Naive thymus-derived CD8-positive, alpha-beta T cell (primary cell): Measurements from ENCODE around the gene MSX1. TPM values are rescaled to one million over a fixed set of nuclear protein-coding genes. Genes with fewer than 3 reads are reported as not detected.

Experiments
- ATAC-seq, 2 donors: fragments of 150-1000 bp; cut with Tn5 transposase in 1 of 2; sonication (Bioruptor Pico), chemical (Tn5 transposase) in 1 of 2; 1 replicate in 1 of 2; 2 replicates in 1 of 2; pipeline ENCODE4 v1.10.0; 2021; ENCODE audit warnings: mild to moderate bottlenecking in 2 of 2, moderate library complexity in 2 of 2
- POLR2A ChIA-PET: fragments of 350-600 bp; sonication (Branson Sonifier 250); formaldehyde crosslinking; loops from one replicate; lab custom pipeline; 2021; ENCODE audit warnings: antibody characterized with exemption; lab: Charles Lee
- DNase-seq, 10 donors: peaks; one replicate each; pipeline versions ENCODE4 v3.0.0 to v3.0.0-alpha.2; 2020 to 2022
- H3K27ac Mint-ChIP-seq, 10 donors: one replicate each; pipeline ENCODE4 v1.8.0; 2020 to 2022; ENCODE audit warnings: mild to moderate bottlenecking in 10 of 10, mixed read lengths in 10 of 10, moderate library complexity in 4 of 10, inconsistent platforms in 1 of 10
- H3K27me3 Mint-ChIP-seq, 5 donors: one replicate each; pipeline ENCODE4 v1.8.0; 2021 to 2022; ENCODE audit warnings: mixed read lengths in 5 of 5
- H3K36me3 Mint-ChIP-seq, 3 donors: one replicate each; pipeline ENCODE4 v1.8.0; 2020 to 2022; ENCODE audit warnings: mixed read lengths in 3 of 3, mild to moderate bottlenecking in 2 of 3, inconsistent platforms in 1 of 3
- H3K4me1 Mint-ChIP-seq, 4 donors: one replicate each; pipeline ENCODE4 v1.8.0; 2021 to 2022; ENCODE audit warnings: mixed read lengths in 4 of 4
- H3K4me3 Mint-ChIP-seq, 10 donors: one replicate each; pipeline ENCODE4 v1.8.0; 2020 to 2022; ENCODE audit warnings: mild to moderate bottlenecking in 10 of 10, mixed read lengths in 10 of 10, moderate library complexity in 6 of 10, inconsistent platforms in 1 of 10
- H3K9me3 Mint-ChIP-seq, 9 donors: one replicate each; pipeline ENCODE4 v1.8.0; 2020 to 2022; ENCODE audit warnings: mixed read lengths in 9 of 9, mild to moderate bottlenecking in 3 of 9, inconsistent platforms in 1 of 9, moderate library complexity in 1 of 9
- polyA plus RNA-seq, 3 donors: library from polyadenylated mRNA; unstranded; fragments of 300-500 nt; fragmentation: Illumina TruSeq; gene quantifications; one replicate each; pipeline ENCODE4 v1.2.3, GENCODE V29; 2021
- total RNA-seq, 8 experiments: library from RNA in 2 of 8; stranded (reverse) in 2 of 8; gene quantifications; one replicate each; pipeline ENCODE4 v1.2.3 and lab custom pipeline; 2021 to 2026

The MSX1 gene
- total and polyA plus RNA-seq, 5 experiments from 2014 or later: not detected

GRCh38 chr4:4825431-4825830 lies 34.0 kb upstream of the MSX1 start:
- Mint-ChIP-seq H3K27ac (no peak overlapping the region), H3K9me3 (peaks cover 11 to 60% (median 28%) of the 10 kb centered on the region in 9 donors), H3K4me1 (no peaks in the 10 kb centered on the region), H3K36me3 (peaks cover 3 to 37% (median 4%) of the 10 kb centered on the region in 3 donors), H3K27me3 (peaks cover 13 to 31% (median 19%) of the 10 kb centered on the region in 5 donors), H3K4me3 (no peak overlapping the region)
- DNase-seq (no peak), ATAC-seq (no peak)
- POLR2A ChIA-PET: no interaction called here

DNA sequence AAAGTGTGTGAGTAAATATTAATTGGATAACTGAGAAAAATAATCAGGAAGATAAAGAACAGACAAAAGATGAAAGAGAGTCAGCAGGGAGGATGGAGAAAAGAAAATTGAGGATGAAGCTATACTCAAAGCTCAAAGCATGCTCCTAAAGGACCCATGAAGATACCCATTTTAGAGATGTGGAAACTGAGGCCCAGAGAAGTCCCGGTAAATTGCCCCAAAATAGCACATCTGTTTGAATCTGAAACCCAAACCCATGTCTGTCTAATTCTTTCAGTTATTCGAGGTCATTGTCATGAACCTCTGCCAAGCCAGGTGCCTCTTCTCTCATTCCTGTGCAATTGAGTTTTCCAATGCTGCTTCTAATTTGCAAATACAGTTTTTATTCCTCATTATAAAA lies 29.6 kb upstream of the MSX1 start:
- no peaks in the 10 kb centered on the region for H3K4me1 Mint-ChIP-seq
- peaks cover 11 to 29% (median 24%) of the 10 kb centered on the region in 5 donors for H3K27me3 Mint-ChIP-seq
- no peak overlapping the region for H3K4me3 Mint-ChIP-seq
- POLR2A ChIA-PET: no interaction called here
- peaks cover 0 to 25% (median 4%) of the 10 kb centered on the region in 3 donors for H3K36me3 Mint-ChIP-seq
- ATAC-seq: no peak
- no peak overlapping the region for H3K27ac Mint-ChIP-seq
- no peak for DNase-seq
- peaks cover 4 to 36% (median 24%) of the 10 kb centered on the region in 9 donors for H3K9me3 Mint-ChIP-seq

DNA sequence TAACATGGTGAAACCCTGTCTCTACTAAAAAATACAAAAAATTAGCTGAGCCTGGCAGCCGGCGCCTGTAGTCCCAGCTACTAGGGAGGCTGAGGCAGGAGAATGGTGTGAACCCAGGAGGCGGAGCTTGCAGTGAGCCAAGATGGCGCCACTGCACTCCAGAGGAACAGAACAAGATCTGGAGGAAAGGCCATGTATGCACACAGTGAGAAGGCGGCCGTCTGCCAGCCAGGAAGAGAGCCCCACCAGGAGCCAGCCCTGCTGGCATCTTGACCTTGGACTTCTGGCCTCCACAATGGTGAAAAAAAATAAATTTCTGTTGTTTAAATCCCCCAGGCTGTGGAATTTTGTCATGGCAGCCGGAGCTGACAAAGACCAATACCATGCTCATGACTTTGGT lies 28.2 kb upstream of the MSX1 start:
- H3K27me3 Mint-ChIP-seq: peaks cover 13 to 29% (median 18%) of the 10 kb centered on the region in 5 donors
- ATAC-seq (no peak), DNase-seq (no peak)
- POLR2A ChIA-PET: no interaction called here
- H3K27ac Mint-ChIP-seq: no peak overlapping the region
- no peak overlapping the region for H3K4me3 Mint-ChIP-seq
- H3K9me3 Mint-ChIP-seq: peaks cover 2 to 35% (median 18%) of the 10 kb centered on the region in 9 donors
- no peaks in the 10 kb centered on the region for H3K4me1 Mint-ChIP-seq
- H3K36me3 Mint-ChIP-seq: peaks cover 0 to 19% (median 4%) of the 10 kb centered on the region in 3 donors

DNA sequence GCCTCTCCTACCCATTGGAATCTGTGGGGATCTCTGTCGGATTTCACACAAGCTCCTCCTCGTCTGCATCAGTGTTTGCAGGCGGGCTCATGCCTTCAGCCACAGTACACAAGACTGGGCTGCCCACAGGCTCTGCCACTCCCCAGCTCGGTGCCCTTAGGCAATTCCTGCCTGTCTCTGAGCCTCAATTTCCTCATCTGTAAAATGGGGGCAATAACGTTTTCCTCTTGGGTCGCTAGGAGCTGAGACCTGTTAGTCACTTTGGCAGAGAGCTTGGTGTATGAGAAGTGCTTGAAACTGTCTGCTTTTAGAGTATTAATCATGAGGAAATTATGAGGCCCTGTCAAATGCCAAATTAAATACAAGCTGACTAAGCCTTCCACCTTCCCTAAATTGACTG lies 27.6 kb upstream of the MSX1 start:
- Mint-ChIP-seq H3K27me3 (peaks cover 13 to 29% (median 18%) of the 10 kb centered on the region in 5 donors), H3K9me3 (peaks cover 2 to 41% (median 19%) of the 10 kb centered on the region in 9 donors), H3K36me3 (peaks cover 0 to 19% (median 4%) of the 10 kb centered on the region in 3 donors), H3K4me1 (no peaks in the 10 kb centered on the region), H3K4me3 (no peak overlapping the region), H3K27ac (no peak overlapping the region)
- ATAC-seq (no peak), DNase-seq (no peak)
- POLR2A ChIA-PET: no interaction called here

DNA sequence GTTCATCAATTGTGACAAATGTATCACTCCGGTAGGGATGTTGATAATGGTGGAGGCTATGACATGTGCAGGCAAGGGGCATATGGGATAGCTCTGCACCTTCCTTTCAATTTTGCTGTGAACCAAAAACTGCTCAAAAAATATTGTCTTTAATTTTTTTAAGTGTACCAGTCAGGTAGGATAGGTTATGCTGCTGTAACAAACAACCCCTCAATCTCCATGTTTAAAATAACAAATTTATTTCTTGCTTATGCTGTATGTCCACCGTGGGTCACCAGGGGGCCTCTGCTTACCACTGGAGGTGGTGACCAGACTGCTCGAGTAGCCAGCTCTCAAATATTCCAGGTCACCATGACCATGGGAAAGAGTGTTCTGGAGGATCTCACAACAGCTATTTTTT lies 23.4 kb upstream of the MSX1 start:
- Mint-ChIP-seq H3K4me3 (no peak overlapping the region), H3K27ac (no peak overlapping the region), H3K27me3 (peaks cover 3 to 30% (median 19%) of the 10 kb centered on the region in 5 donors), H3K9me3 (peaks cover 2 to 40% (median 20%) of the 10 kb centered on the region in 9 donors), H3K36me3 (peaks cover 0 to 19% (median 4%) of the 10 kb centered on the region in 3 donors), H3K4me1 (no peaks in the 10 kb centered on the region)
- DNase-seq: no peak
- no peak for ATAC-seq
- POLR2A ChIA-PET: no interaction called here

DNA sequence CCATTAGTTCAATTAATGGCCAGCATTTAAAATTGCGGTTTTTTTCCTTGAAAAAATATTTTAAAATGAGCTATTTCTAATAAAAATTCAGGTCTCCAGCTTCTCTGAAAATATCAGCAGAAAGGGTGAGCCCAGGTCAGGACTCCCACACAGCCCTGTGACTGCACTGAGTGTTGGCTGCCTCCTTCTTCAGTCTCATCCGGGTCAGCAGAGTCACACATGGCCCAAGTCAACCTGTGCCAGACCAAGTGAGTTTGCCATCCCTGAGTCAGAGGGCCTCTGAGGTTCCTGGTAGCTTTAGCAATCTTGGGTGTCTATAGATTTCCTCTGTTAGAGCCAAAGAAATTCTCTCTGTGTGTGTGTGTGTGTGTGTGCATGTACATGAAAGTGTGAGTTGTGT lies 22.1 kb upstream of the MSX1 start:
- H3K27ac Mint-ChIP-seq: no peak overlapping the region
- H3K4me3 Mint-ChIP-seq: no peak overlapping the region
- no peaks in the 10 kb centered on the region for H3K4me1 Mint-ChIP-seq
- no peak for ATAC-seq
- POLR2A ChIA-PET: no interaction called here
- peaks cover 2 to 40% (median 18%) of the 10 kb centered on the region in 9 donors for H3K9me3 Mint-ChIP-seq
- DNase-seq: no peak
- peaks cover 5 to 37% (median 19%) of the 10 kb centered on the region in 5 donors for H3K27me3 Mint-ChIP-seq
- peaks cover 0 to 19% (median 4%) of the 10 kb centered on the region in 3 donors for H3K36me3 Mint-ChIP-seq

- ATAC-seq (no peak), DNase-seq (no peak)
- Mint-ChIP-seq H3K36me3 (peaks cover 0 to 19% (median 4%) of the 10 kb centered on the region in 3 donors), H3K27me3 (peaks cover 10 to 46% (median 24%) of the 10 kb centered on the region in 5 donors), H3K4me1 (peaks cover 0 to 3% (median under 1%) of the 10 kb centered on the region in 4 donors), H3K9me3 (peaks cover 2 to 39% (median 17%) of the 10 kb centered on the region in 9 donors), H3K4me3 (no peak overlapping the region), H3K27ac (no peak overlapping the region)
- POLR2A ChIA-PET: no interaction called here
These were observed 21.2 kb upstream of the MSX1 start for GRCh38 chr4:4838051-4838935.

GRCh38 chr4:4838936-4839810 lies 20.3 kb upstream of the MSX1 start:
- Mint-ChIP-seq H3K4me3 (no peak overlapping the region), H3K27me3 (peaks cover 11 to 53% (median 26%) of the 10 kb centered on the region in 5 donors), H3K4me1 (peaks cover 0 to 3% (median under 1%) of the 10 kb centered on the region in 4 donors), H3K36me3 (peaks cover 0 to 10% (median 4%) of the 10 kb centered on the region in 3 donors), H3K27ac (peak overlapping the region in 1 of 10 donors; percentile 21), H3K9me3 (peaks cover 2 to 30% (median 15%) of the 10 kb centered on the region in 9 donors)
- DNase-seq (no peak), ATAC-seq (no peak)
- POLR2A ChIA-PET: no interaction called here

DNA sequence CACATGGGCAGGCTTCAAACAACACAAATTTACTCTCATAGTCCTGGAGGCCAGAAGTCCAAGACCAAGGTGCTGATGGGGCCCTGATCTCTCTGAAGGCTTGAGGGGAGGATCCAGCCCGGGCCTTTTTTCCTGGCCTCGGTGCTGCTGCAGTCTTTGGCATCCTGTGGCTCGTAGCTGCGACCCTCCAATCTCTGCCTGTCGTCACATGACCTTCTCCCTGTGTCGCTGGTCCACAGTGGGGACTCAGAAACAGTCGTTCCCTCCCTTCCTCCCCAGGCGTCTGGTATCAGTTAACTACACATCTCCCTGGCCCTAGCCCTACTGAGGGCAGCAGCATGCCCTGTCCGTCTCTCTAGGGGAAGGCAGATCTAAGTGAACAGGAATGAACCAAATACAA lies 19.1 kb upstream of the MSX1 start:
- ATAC-seq: no peak
- POLR2A ChIA-PET: no interaction called here
- peaks cover 0 to 2% (median 0%) of the 10 kb centered on the region in 3 donors for H3K36me3 Mint-ChIP-seq
- H3K9me3 Mint-ChIP-seq: peaks cover under 1 to 19% (median 6%) of the 10 kb centered on the region in 9 donors
- peaks cover 11 to 65% (median 30%) of the 10 kb centered on the region in 5 donors for H3K27me3 Mint-ChIP-seq
- no peak overlapping the region for H3K4me3 Mint-ChIP-seq
- H3K27ac Mint-ChIP-seq: no peak overlapping the region
- H3K4me1 Mint-ChIP-seq: peaks cover 0 to 3% (median under 1%) of the 10 kb centered on the region in 4 donors
- DNase-seq: no peak

DNA sequence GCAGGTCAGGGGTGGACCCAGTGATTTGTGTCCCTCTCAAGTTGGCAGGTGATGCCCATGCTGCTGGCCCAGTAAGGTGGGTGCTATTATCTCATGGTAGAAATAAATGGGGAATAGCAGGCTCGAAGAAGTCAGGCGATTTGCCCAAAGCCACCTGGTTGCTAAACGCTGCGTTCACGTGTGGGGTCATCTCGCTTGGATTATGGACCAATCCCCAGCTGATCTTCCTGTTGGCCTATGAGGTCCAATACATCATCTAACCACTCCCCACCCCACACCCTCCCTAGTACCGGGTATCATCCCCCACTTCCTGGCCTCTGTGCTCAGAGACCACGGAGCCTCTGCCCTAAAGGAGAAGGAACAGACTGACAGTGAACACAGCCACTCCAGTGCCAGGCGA lies 18.3 kb upstream of the MSX1 start:
- peaks cover 0 to 13% (median 5%) of the 10 kb centered on the region in 9 donors for H3K9me3 Mint-ChIP-seq
- no peak overlapping the region for H3K27ac Mint-ChIP-seq
- H3K36me3 Mint-ChIP-seq: no peaks in the 10 kb centered on the region
- no peak overlapping the region for H3K4me3 Mint-ChIP-seq
- H3K4me1 Mint-ChIP-seq: peaks cover 0 to 3% (median under 1%) of the 10 kb centered on the region in 4 donors
- POLR2A ChIA-PET: no interaction called here
- H3K27me3 Mint-ChIP-seq: peaks cover 13 to 71% (median 32%) of the 10 kb centered on the region in 5 donors
- no peak for DNase-seq
- no peak for ATAC-seq

- ATAC-seq: peak in 1 of 2 donors; percentile 33
- peaks cover 0 to 9% (median 0%) of the 10 kb centered on the region in 9 donors for H3K9me3 Mint-ChIP-seq
- peaks cover 0 to 3% (median under 1%) of the 10 kb centered on the region in 4 donors for H3K4me1 Mint-ChIP-seq
- DNase-seq: no peak
- H3K36me3 Mint-ChIP-seq: no peaks in the 10 kb centered on the region
- H3K27ac Mint-ChIP-seq: peak overlapping the region in 1 of 10 donors; percentile 4
- H3K4me3 Mint-ChIP-seq: no peak overlapping the region
- H3K27me3 Mint-ChIP-seq: peaks cover 15 to 87% (median 37%) of the 10 kb centered on the region in 5 donors
- POLR2A ChIA-PET: no interaction called here
These were observed 16.7 kb upstream of the MSX1 start for GRCh38 chr4:4842476-4843441.
